Tibial artery (tissue), 4 donors: ENCODE measurements around the gene RPS6KA3.

Experiments used
- DNase-seq, 2 donors: peaks; one replicate each; pipeline ENCODE4 v3.0.0-alpha.2; 2019
- H3K27ac ChIP-seq, 2 donors: fragments of 200-600 bp; sonication (generic) in 1 of 2; 1 replicate in 1 of 2; 2 replicates in 1 of 2; pipeline ENCODE4 v1.5.1; 2018 to 2019; ENCODE audit warnings: mild to moderate bottlenecking in 1 of 2
- H3K27me3 ChIP-seq, 2 donors: fragments of 200-600 bp; sonication (generic) in 1 of 2; one replicate each; pipeline versions ENCODE4 v1.5.1 to v1.6.0; 2016 to 2019
- H3K36me3 ChIP-seq, 3 donors: fragments of 200-600 bp; sonication (generic) in 2 of 3; one replicate each; pipeline ENCODE4 v1.5.1; 2016 to 2019; ENCODE audit warnings: mild to moderate bottlenecking in 2 of 3
- H3K4me1 ChIP-seq, 4 donors: fragments of 200-600 bp; sonication (generic) in 2 of 4; 1 replicate in 3 of 4; 2 replicates in 1 of 4; pipeline ENCODE4 v1.5.1; 2016 to 2019
- H3K4me3 ChIP-seq, 2 donors: fragments of 200-600 bp; sonication (generic) in 1 of 2; 1 replicate in 1 of 2; 2 replicates in 1 of 2; pipeline ENCODE4 v1.5.1; 2018 to 2019; ENCODE audit warnings: mild to moderate bottlenecking in 2 of 2
- H3K9me3 ChIP-seq, 3 donors: fragments of 200-600 bp; sonication (generic) in 1 of 3; one replicate each; pipeline ENCODE4 v1.5.1; 2016 to 2019
- intact Hi-C: fragments of 100-400 bp; cut with DNase I; formaldehyde crosslinking; loops from one replicate; pipeline ENCODE4 v1.15.0; 2023; ENCODE audit warnings: low total_unique reads
- TF ChIP-seq, protein P1 (sequence below), 2 experiments: fragments of 200-600 bp in 1 of 2; fragments of 450-650 bp in 1 of 2; IDR thresholded peaks; one replicate each; pipeline ENCODE4 v1.5.1; 2017 to 2019; ENCODE audit warnings: antibody characterized with exemption in 2 of 2, mild to moderate bottlenecking in 1 of 2, moderate library complexity in 1 of 2

The RPS6KA3 gene

DNA sequence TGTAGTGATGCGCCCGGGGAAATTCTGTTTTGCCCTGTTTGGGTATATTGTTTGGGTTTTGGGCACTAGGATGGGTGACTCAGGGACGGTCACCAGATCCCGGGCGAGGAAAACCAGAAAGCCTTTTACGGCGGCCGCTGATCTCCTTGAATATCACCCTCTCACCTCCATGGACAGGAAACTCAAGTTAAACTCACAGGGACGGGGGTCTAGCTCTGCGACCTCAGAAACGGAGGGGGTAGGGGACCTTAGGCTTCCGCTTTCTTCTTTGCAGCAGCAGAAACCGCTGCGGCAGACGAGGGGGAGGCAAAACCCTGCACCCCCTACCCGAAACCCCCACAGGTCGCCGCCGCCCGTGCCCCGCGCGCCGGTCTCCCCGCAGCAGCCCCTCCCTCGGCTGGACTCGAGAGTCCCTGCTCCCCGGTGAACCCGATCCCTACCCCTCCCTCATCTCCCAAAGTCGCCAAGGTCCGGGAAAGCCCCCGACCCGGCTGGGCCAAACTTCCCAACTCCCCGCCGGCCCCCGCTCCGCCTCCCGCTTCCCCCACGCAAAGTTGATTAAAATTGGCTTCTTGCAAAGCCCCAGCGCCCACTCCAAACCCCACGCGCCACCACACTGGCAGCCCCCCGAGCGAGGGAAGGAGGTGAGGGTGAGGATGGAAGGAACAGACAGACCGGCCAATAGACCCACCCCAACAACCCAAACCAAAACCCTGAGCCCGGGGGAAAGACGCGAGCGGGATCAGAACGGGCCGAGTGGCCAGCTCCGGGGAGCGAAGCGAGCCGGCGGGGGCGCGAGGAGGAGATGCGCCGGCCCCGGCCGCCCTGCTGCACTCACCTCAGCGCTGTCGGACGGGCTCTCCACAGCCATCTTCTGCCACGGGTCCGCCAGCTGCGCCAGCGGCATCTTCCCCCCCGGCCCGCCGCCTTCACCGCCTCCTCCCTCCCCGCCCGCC, 705 bp downstream of the RPS6KA3 start:
- peak overlapping the region; percentile 77 to 81 for H3K4me3 ChIP-seq
- no peaks in the 10 kb centered on the region for H3K36me3 ChIP-seq
- H3K27me3 ChIP-seq = no peaks in the 10 kb centered on the region
- peak; percentile 20 to 63 for DNase-seq
- peaks cover 0 to 5% (median 0%) of the 10 kb centered on the region in 4 donors for H3K4me1 ChIP-seq
- intact Hi-C loops = loop anchor here (10.0 kb wide), 1 partner anchor 121 kb away; the partner anchor contains the start of gene EIF1AX
- H3K9me3 ChIP-seq = no peaks in the 10 kb centered on the region
- peak overlapping the region; percentile 85 to 92 for H3K27ac ChIP-seq
- TF ChIP-seq, protein P1, sequence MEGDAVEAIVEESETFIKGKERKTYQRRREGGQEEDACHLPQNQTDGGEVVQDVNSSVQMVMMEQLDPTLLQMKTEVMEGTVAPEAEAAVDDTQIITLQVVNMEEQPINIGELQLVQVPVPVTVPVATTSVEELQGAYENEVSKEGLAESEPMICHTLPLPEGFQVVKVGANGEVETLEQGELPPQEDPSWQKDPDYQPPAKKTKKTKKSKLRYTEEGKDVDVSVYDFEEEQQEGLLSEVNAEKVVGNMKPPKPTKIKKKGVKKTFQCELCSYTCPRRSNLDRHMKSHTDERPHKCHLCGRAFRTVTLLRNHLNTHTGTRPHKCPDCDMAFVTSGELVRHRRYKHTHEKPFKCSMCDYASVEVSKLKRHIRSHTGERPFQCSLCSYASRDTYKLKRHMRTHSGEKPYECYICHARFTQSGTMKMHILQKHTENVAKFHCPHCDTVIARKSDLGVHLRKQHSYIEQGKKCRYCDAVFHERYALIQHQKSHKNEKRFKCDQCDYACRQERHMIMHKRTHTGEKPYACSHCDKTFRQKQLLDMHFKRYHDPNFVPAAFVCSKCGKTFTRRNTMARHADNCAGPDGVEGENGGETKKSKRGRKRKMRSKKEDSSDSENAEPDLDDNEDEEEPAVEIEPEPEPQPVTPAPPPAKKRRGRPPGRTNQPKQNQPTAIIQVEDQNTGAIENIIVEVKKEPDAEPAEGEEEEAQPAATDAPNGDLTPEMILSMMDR (IDR thresholded peaks at IDR 0.05) = no peak

DNA sequence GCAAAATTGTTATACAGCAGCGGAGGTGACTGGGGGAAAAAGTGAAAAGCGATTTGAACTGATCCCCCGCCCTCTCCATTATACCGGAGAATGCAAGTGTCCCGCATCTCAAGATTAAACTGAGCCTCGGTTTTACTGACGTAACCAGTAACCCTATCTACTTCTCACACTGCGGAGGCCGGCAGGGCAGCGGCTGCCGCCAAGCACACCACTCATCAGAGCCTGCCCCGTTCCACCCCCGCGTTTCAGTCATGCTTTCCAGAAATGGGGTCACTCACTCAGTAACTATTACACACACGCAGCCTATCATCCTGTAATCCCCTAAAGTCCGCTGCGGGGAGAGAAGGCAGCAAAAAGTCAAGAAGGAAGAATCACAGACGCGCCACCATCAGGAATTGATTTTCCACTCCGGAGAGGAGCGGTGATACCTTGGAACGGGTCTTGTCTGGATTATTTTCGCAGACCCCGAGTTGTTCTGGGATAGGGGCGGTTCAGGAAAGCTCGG, 1.4 kb downstream of the RPS6KA3 start:
- no peaks in the 10 kb centered on the region for H3K9me3 ChIP-seq

DNA sequence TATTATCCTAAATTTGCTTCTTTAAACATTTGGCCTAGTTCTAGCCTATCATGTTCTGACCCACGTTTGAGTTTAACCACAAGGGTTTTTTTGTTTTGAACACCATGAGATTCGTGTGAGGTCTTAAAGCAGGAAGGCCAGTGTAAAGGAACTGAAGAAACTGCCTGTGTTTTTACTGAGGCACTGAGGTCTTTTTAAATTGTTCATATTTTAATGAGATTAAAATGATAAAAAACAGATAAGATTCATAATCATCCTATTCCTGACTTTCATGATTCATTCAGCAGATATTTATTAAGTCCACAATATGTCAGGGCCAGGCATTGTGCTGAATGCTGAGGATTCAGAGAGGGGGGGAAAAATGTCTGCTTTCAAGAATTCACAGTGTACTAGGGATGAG, 3.2 kb downstream of the RPS6KA3 start:
- no peak for DNase-seq
- no peaks in the 10 kb centered on the region for H3K36me3 ChIP-seq
- no peaks in the 10 kb centered on the region for H3K9me3 ChIP-seq
- intact Hi-C loops = loop anchor here (10.0 kb wide), 1 partner anchor 119 kb away; the partner anchor contains the start of gene EIF1AX
- H3K4me1 ChIP-seq = peaks cover 0 to 3% (median 0%) of the 10 kb centered on the region in 4 donors
- H3K27me3 ChIP-seq = no peaks in the 10 kb centered on the region
- H3K4me3 ChIP-seq = no peak overlapping the region
- TF ChIP-seq, protein P1 (IDR thresholded peaks at IDR 0.05) = no peak
- no peak overlapping the region for H3K27ac ChIP-seq

More for the DNA sequence above, 1.4 kb downstream of the RPS6KA3 start:
- Histone ChIP-seq H3K27ac (peak overlapping the region; percentile 85 to 92), H3K4me1 (peaks cover 0 to 5% (median 0%) of the 10 kb centered on the region in 4 donors), H3K4me3 (peak overlapping the region; percentile 77 to 81), H3K36me3 (no peaks in the 10 kb centered on the region), H3K27me3 (no peaks in the 10 kb centered on the region)
- intact Hi-C loops = loop anchor here (10.0 kb wide), 1 partner anchor 120 kb away; the partner anchor contains the start of gene EIF1AX
- peak; percentile 55 to 73 for DNase-seq
- TF ChIP-seq, protein P1 (IDR thresholded peaks at IDR 0.05) = no peak

DNA sequence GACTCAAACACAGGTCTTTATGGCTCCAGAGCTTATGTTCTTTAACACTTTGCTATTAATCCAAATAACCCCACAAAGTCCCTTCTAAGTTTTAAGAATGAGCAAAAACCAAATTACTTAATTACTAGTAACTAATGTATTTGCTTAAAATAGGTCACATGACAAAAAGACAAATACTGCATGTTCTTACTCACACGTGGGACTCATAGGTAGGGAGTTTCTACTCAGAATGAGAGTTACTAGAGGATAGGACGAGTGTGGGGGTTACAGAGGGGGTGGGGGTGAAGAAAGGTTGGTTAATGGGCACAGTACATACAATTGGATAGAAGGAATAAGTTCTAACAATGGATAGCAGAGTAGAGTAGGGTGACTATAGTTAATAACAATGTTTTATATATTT, 5.8 kb downstream of the RPS6KA3 start:
- TF ChIP-seq, protein P1 (IDR thresholded peaks at IDR 0.05) = no peak
- Histone ChIP-seq H3K36me3 (no peaks in the 10 kb centered on the region), H3K4me1 (no peaks in the 10 kb centered on the region), H3K4me3 (no peak overlapping the region), H3K27me3 (no peaks in the 10 kb centered on the region), H3K27ac (no peak overlapping the region), H3K9me3 (no peaks in the 10 kb centered on the region)
- DNase-seq = no peak
- intact Hi-C loops = loop anchor here (10.0 kb wide), 1 partner anchor 116 kb away; the partner anchor contains the start of gene EIF1AX

DNA sequence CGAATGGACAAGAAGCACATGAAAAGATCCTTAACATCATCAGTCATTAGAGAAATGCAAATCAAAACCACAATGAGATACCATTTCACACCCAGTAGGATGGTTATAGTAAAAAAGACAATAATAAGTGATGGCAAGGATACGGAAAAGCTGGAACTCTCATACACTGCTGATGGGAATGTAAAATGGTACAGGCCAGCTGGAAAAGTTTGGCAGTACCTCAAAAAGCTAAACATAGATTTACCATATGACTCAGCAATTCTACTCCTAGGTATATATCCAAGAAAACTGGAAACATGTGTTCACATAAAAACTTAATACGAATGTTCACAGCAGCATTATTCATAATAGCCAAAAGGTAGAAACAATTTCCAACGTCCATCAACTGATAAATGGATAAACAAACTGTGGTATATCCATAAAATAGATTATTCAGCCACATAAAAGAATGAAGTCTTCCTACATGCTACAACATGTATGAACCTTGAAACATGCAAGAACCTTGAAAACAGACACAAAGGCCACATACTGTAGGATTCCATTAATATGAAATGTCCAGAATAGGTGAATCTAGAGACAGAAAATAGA, 11.9 kb downstream of the RPS6KA3 start:
- H3K36me3 ChIP-seq = no peaks in the 10 kb centered on the region
- H3K4me3 ChIP-seq = no peak overlapping the region
- intact Hi-C loops = no loop called here
- H3K4me1 ChIP-seq = no peaks in the 10 kb centered on the region
- no peak for DNase-seq
- no peaks in the 10 kb centered on the region for H3K9me3 ChIP-seq
- H3K27me3 ChIP-seq = no peaks in the 10 kb centered on the region
- TF ChIP-seq, protein P1 (IDR thresholded peaks at IDR 0.05) = no peak
- no peak overlapping the region for H3K27ac ChIP-seq
